Urinary bladder (tissue), 4 donors: ENCODE measurements around the gene AQP1. TPM values are rescaled to one million over a fixed set of nuclear protein-coding genes. Genes with fewer than 3 reads are reported as not detected.
A peak's percentile ranks its signal among the peaks of the same experiment; 100 is the strongest.

Source experiments
- DNase-seq: peaks from one replicate; pipeline ENCODE4 v3.0.0-alpha.2; 2015; ENCODE audit errors: extremely low spot score
- H3K27ac ChIP-seq: one replicate; pipeline ENCODE4 v1.5.1; 2013; ENCODE audit warnings: low read depth, mild to moderate bottlenecking, moderate library complexity
- H3K36me3 ChIP-seq: one replicate; pipeline ENCODE4 v1.6.1; 2013; ENCODE audit warnings: mild to moderate bottlenecking, moderate library complexity; ENCODE audit not compliant: insufficient read depth
- H3K4me1 ChIP-seq: one replicate; pipeline ENCODE4 v1.6.1; 2013; ENCODE audit warnings: mild to moderate bottlenecking, moderate library complexity; ENCODE audit not compliant: insufficient read depth
- H3K4me3 ChIP-seq: one replicate; pipeline ENCODE4 v1.5.1; 2013; ENCODE audit warnings: low read depth, low read length
- WGBS: extraction: QIAGEN DNeasy Blood & Tissue Kit; methylation state at CpG from one replicate; pipeline ENCODE4 v1.1.7; 2013; 5-methylcytosine and 5-hydroxymethylcytosine counted together
- polyA plus RNA-seq: library from polyadenylated mRNA; stranded (reverse); fragments of 200-250 nt; gene quantifications from one replicate; pipeline ENCODE4 v1.2.3, GENCODE V29; 2013
- total RNA-seq: library from RNA; depleted of rRNA; stranded (reverse); fragments of >200 nt; gene quantifications from one replicate; pipeline ENCODE4 v1.2.3, GENCODE V29; 2014
- donor health status: healthy with polysubstance abuse.
- donor health status: healthy.

The AQP1 gene
- total and polyA plus RNA-seq, 2 donors: 70.9 to 394 TPM

- H3K4me1 ChIP-seq: no peaks in the 10 kb centered on the region
- no peak for DNase-seq
- no peaks in the 10 kb centered on the region for H3K36me3 ChIP-seq
- H3K4me3 ChIP-seq: peak overlapping the region; percentile 23
- WGBS: 60% methylated on average over 4 of the region's 4 CpGs
- H3K27ac ChIP-seq: no peak overlapping the region
These were observed 2.9 kb downstream of the AQP1 start for GRCh38 chr7:30914596-30914995.

GRCh38 chr7:30915005-30915601 lies 3.5 kb downstream of the AQP1 start:
- DNase-seq: no peak
- no peaks in the 10 kb centered on the region for H3K4me1 ChIP-seq
- 55% methylated on average over 11 of the region's 11 CpGs for WGBS

GRCh38 chr7:30915751-30916150 lies 4.1 kb downstream of the AQP1 start:
- Histone ChIP-seq H3K27ac (no peak overlapping the region), H3K4me1 (no peaks in the 10 kb centered on the region)

More at GRCh38 chr7:30915005-30915601, 3.5 kb downstream of the AQP1 start:
- Histone ChIP-seq H3K4me3 (no peak overlapping the region), H3K27ac (no peak overlapping the region), H3K36me3 (no peaks in the 10 kb centered on the region)

GRCh38 chr7:30916255-30916654 lies 4.6 kb downstream of the AQP1 start:
- H3K36me3 ChIP-seq: no peaks in the 10 kb centered on the region
- H3K27ac ChIP-seq: no peak overlapping the region
- WGBS: 80% methylated on average over 3 of the region's 3 CpGs
- H3K4me3 ChIP-seq: no peak overlapping the region
- no peak for DNase-seq
- no peaks in the 10 kb centered on the region for H3K4me1 ChIP-seq

More at GRCh38 chr7:30915751-30916150, 4.1 kb downstream of the AQP1 start:
- H3K36me3 ChIP-seq: no peaks in the 10 kb centered on the region
- no peak for DNase-seq
- 74% methylated on average over 6 of the region's 6 CpGs for WGBS
- H3K4me3 ChIP-seq: no peak overlapping the region

- Histone ChIP-seq H3K4me1 (no peaks in the 10 kb centered on the region), H3K27ac (no peak overlapping the region), H3K36me3 (no peaks in the 10 kb centered on the region), H3K4me3 (no peak overlapping the region)
- 87% methylated on average over 7 of the region's 7 CpGs for WGBS
- DNase-seq: no peak
These were observed 5.1 kb downstream of the AQP1 start for GRCh38 chr7:30916767-30917166.

- H3K4me1 ChIP-seq: no peaks in the 10 kb centered on the region
- DNase-seq: no peak
- no peak overlapping the region for H3K27ac ChIP-seq
- 88% methylated on average over 4 of the region's 4 CpGs for WGBS
- no peak overlapping the region for H3K4me3 ChIP-seq
- no peaks in the 10 kb centered on the region for H3K36me3 ChIP-seq
These were observed 5.7 kb downstream of the AQP1 start for GRCh38 chr7:30917216-30917893.

GRCh38 chr7:30918676-30919075 lies 7.0 kb downstream of the AQP1 start:
- Histone ChIP-seq H3K36me3 (no peaks in the 10 kb centered on the region), H3K4me1 (no peaks in the 10 kb centered on the region), H3K27ac (no peak overlapping the region), H3K4me3 (no peak overlapping the region)
- no peak for DNase-seq
- WGBS: 92% methylated on average over 4 of the region's 4 CpGs

GRCh38 chr7:30920021-30920583 lies 8.4 kb downstream of the AQP1 start:
- no peak overlapping the region for H3K27ac ChIP-seq
- no peak for DNase-seq
- H3K4me3 ChIP-seq: no peak overlapping the region
- H3K4me1 ChIP-seq: no peaks in the 10 kb centered on the region
- no peaks in the 10 kb centered on the region for H3K36me3 ChIP-seq
- WGBS: 58% methylated on average over 11 of the region's 11 CpGs

GRCh38 chr7:30920584-30921539 lies 9.2 kb downstream of the AQP1 start:
- Histone ChIP-seq H3K4me1 (no peaks in the 10 kb centered on the region), H3K27ac (no peak overlapping the region), H3K36me3 (peaks cover 1% of the 10 kb centered on the region), H3K4me3 (no peak overlapping the region)
- no peak for DNase-seq
- 52% methylated on average over 9 of the region's 9 CpGs for WGBS

GRCh38 chr7:30921540-30922401 lies 10.1 kb downstream of the AQP1 start:
- no peak overlapping the region for H3K4me3 ChIP-seq
- no peaks in the 10 kb centered on the region for H3K4me1 ChIP-seq
- H3K27ac ChIP-seq: no peak overlapping the region
- DNase-seq: no peak
- H3K36me3 ChIP-seq: peaks cover 1% of the 10 kb centered on the region
- 92% methylated on average over 19 of the region's 19 CpGs for WGBS

- Histone ChIP-seq H3K27ac (no peak overlapping the region), H3K4me1 (no peaks in the 10 kb centered on the region), H3K4me3 (no peak overlapping the region), H3K36me3 (peaks cover 1% of the 10 kb centered on the region)
- WGBS: 90% methylated on average over 9 of the region's 9 CpGs
- DNase-seq: no peak
These were observed 10.9 kb downstream of the AQP1 start for GRCh38 chr7:30922596-30922995.

GRCh38 chr7:30923009-30923773 lies 11.5 kb downstream of the AQP1 start:
- WGBS: 96% methylated on average over 19 of the region's 19 CpGs
- Histone ChIP-seq H3K4me1 (no peaks in the 10 kb centered on the region), H3K36me3 (peaks cover 1% of the 10 kb centered on the region), H3K4me3 (no peak overlapping the region), H3K27ac (no peak overlapping the region)
- DNase-seq: no peak
